Measurements from ENCODE around the gene SARM1. TPM values are rescaled to one million over a fixed set of nuclear protein-coding genes. Genes with fewer than 3 reads are reported as not detected.
A peak's percentile ranks its signal among the peaks of the same experiment; 100 is the strongest.

Gene SARM1
- total RNA-seq, 1 experiment from 2014 or later: 17.4 TPM

DNA sequence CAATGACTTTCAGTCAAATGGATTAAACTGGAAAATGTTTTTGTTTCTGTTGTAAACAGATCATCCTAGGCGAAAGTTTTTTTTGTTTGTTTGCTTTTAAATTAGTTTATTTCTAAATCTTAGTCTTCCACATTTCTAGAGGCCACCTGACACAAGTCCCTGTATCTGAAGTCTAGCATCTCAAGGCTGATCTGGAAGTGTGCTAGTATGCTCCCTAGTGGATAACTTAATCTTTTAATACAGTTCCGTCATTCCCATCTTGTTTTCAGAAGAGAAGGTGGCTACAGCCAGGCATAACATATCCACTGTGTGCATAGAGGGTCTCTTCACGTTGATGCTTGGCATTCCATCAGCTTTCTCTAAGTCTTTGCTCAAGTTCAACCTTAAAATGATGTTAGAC lies 43.8 kb upstream of the SARM1 start:
- TF ChIP-seq SIN3A (IDR thresholded peaks at IDR 0.05; ENCODE audit: borderline replicate concordance, insufficient read depth, low read depth, low read length) (no peak), TCF7L2 (IDR thresholded peaks at IDR 0.05; ENCODE audit: low read depth, low read length) (no peak), POLR2AphosphoS5 (IDR thresholded peaks at IDR 0.05; ENCODE audit: low read depth, low read length) (no peak)
- TF ChIP-seq, protein P1, sequence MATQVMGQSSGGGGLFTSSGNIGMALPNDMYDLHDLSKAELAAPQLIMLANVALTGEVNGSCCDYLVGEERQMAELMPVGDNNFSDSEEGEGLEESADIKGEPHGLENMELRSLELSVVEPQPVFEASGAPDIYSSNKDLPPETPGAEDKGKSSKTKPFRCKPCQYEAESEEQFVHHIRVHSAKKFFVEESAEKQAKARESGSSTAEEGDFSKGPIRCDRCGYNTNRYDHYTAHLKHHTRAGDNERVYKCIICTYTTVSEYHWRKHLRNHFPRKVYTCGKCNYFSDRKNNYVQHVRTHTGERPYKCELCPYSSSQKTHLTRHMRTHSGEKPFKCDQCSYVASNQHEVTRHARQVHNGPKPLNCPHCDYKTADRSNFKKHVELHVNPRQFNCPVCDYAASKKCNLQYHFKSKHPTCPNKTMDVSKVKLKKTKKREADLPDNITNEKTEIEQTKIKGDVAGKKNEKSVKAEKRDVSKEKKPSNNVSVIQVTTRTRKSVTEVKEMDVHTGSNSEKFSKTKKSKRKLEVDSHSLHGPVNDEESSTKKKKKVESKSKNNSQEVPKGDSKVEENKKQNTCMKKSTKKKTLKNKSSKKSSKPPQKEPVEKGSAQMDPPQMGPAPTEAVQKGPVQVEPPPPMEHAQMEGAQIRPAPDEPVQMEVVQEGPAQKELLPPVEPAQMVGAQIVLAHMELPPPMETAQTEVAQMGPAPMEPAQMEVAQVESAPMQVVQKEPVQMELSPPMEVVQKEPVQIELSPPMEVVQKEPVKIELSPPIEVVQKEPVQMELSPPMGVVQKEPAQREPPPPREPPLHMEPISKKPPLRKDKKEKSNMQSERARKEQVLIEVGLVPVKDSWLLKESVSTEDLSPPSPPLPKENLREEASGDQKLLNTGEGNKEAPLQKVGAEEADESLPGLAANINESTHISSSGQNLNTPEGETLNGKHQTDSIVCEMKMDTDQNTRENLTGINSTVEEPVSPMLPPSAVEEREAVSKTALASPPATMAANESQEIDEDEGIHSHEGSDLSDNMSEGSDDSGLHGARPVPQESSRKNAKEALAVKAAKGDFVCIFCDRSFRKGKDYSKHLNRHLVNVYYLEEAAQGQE (IDR thresholded peaks at IDR 0.05; ENCODE audit: insufficient read depth in 1 of 2, low read depth in 2 of 2, low read length in 1 of 2): no peak
- TF ChIP-seq, protein P2, sequence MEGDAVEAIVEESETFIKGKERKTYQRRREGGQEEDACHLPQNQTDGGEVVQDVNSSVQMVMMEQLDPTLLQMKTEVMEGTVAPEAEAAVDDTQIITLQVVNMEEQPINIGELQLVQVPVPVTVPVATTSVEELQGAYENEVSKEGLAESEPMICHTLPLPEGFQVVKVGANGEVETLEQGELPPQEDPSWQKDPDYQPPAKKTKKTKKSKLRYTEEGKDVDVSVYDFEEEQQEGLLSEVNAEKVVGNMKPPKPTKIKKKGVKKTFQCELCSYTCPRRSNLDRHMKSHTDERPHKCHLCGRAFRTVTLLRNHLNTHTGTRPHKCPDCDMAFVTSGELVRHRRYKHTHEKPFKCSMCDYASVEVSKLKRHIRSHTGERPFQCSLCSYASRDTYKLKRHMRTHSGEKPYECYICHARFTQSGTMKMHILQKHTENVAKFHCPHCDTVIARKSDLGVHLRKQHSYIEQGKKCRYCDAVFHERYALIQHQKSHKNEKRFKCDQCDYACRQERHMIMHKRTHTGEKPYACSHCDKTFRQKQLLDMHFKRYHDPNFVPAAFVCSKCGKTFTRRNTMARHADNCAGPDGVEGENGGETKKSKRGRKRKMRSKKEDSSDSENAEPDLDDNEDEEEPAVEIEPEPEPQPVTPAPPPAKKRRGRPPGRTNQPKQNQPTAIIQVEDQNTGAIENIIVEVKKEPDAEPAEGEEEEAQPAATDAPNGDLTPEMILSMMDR (IDR thresholded peaks at IDR 0.05): peak; percentile 28; the same call in 1 of the 2 replicates
- no peaks in the 10 kb centered on the region for H3K27me3 ChIP-seq (ENCODE audit: control insufficient read depth, insufficient read depth, low read length)
- in situ Hi-C loops (cut with HindIII; ENCODE audit: low pct_unique_long_range_greater_than_20kb, low sequenced_read_pairs) (no loop called here), intact Hi-C loops (cut with micrococcal nuclease; ENCODE audit: unreplicated experiment) (no loop called here)
- ATAC-seq (peak; percentile 63; the same call in 1 of the 2 replicates), DNase-seq (ENCODE audit: low read depth, low spot score) (no peak)
- no TSS peak for BruUV-seq (replicated peaks)
- H3K9me3 ChIP-seq (ENCODE audit: control insufficient read depth, insufficient read depth, low read depth, low read length): no peaks in the 10 kb centered on the region
- no peaks in the 10 kb centered on the region for H3K36me3 ChIP-seq (ENCODE audit: control insufficient read depth, insufficient read depth, low read length)
- H3K27ac ChIP-seq (ENCODE audit: low read length): no peak overlapping the region
- POLR2A ChIA-PET: no interaction called here
- H3K4me1 ChIP-seq (ENCODE audit: control insufficient read depth, insufficient read depth, low read length): no peaks in the 10 kb centered on the region
- CTCF ChIA-PET: no interaction called here
- no peak overlapping the region for H3K4me3 ChIP-seq (ENCODE audit: low read depth in 2 of 2, low read length in 2 of 2)

DNA sequence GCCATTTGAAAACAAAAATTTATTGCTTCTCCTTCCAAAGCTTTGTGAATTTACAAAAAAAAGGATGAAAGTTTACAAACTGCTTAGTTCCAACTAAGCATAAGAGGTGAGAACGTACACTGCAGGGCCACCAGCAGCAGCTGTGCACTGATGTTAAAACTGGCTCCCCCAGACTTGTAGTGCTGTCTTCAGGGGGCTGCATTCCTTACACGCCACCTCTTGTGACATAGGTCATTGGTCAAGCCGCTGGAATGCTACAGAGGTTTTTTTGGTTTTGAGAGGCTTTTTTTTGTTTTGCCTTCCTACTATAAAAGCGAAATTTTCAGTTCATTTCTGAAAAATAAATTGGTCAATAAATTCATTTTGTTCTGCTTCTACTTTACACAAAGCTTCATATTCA lies 43.2 kb upstream of the SARM1 start:
- intact Hi-C loops (cut with micrococcal nuclease; ENCODE audit: unreplicated experiment): no loop called here
- ATAC-seq: no peak

More for the DNA sequence above, 43.2 kb upstream of the SARM1 start:
- H3K27ac ChIP-seq (ENCODE audit: low read length): no peak overlapping the region
- H3K9me3 ChIP-seq (ENCODE audit: control insufficient read depth, insufficient read depth, low read depth, low read length): no peaks in the 10 kb centered on the region
- no peaks in the 10 kb centered on the region for H3K36me3 ChIP-seq (ENCODE audit: control insufficient read depth, insufficient read depth, low read length)
- no TSS peak for BruUV-seq (replicated peaks)
- H3K4me1 ChIP-seq (ENCODE audit: control insufficient read depth, insufficient read depth, low read length): no peaks in the 10 kb centered on the region
- H3K4me3 ChIP-seq (ENCODE audit: low read depth in 2 of 2, low read length in 2 of 2): no peak overlapping the region
- TF ChIP-seq POLR2AphosphoS5 (IDR thresholded peaks at IDR 0.05; ENCODE audit: low read depth, low read length): no peak
- TF ChIP-seq, protein P1 (IDR thresholded peaks at IDR 0.05; ENCODE audit: insufficient read depth in 1 of 2, low read depth in 2 of 2, low read length in 1 of 2): no peak
- TF ChIP-seq SIN3A (IDR thresholded peaks at IDR 0.05; ENCODE audit: borderline replicate concordance, insufficient read depth, low read depth, low read length): no peak
- TF ChIP-seq TCF7L2 (IDR thresholded peaks at IDR 0.05; ENCODE audit: low read depth, low read length): no peak
- TF ChIP-seq, protein P2 (IDR thresholded peaks at IDR 0.05): no peak
- POLR2A ChIA-PET: interaction anchor here (0.5 kb wide), 1 partner anchor 225 kb away, joined by 3 read pairs; no protein-coding TSS in a partner anchor
- DNase-seq (ENCODE audit: low read depth, low spot score): no peak
- in situ Hi-C loops (cut with HindIII; ENCODE audit: low pct_unique_long_range_greater_than_20kb, low sequenced_read_pairs): no loop called here
- CTCF ChIA-PET: no interaction called here
- no peaks in the 10 kb centered on the region for H3K27me3 ChIP-seq (ENCODE audit: control insufficient read depth, insufficient read depth, low read length)

All from Panc1 (cell line).